Caki2 (cell line): ENCODE data around the gene FUNDC2. TPM values are rescaled to one million over a fixed set of nuclear protein-coding genes. Genes with fewer than 3 reads are reported as not detected.

Source experiments
- DNase-seq: peaks from one replicate; pipeline ENCODE4 v3.0.0-alpha.2; 2015; ENCODE audit warnings: low read depth
- in situ Hi-C: cut with HindIII; loops from 2 replicates; pipeline ENCODE4 v1.10.0; 2016; ENCODE audit warnings: low sequenced_read_pairs, low pct_unique_long_range_greater_than_20kb, mixed read lengths
- total RNA-seq: library from RNA; depleted of rRNA; stranded (reverse); fragments of >200 nt; shearing (Covaris generic); gene quantifications from 2 replicates; pipeline ENCODE4 v1.2.3, GENCODE V29; 2014; ENCODE audit warnings: low replicate concordance

Gene FUNDC2
- total RNA-seq, 1 experiment from 2014 or later = 57.0 TPM

- DNase-seq = no peak
- in situ Hi-C loops = no loop called here
Observed at GRCh38 chrX:155009994-155010472, 16.6 kb upstream of the FUNDC2 start.

GRCh38 chrX:155020591-155020990 is 6.1 kb upstream of the FUNDC2 start:
- no peak for DNase-seq
- in situ Hi-C loops = no loop called here

GRCh38 chrX:155022585-155022984 is 4.1 kb upstream of the FUNDC2 start, which contains the start of gene F8:
F8 (minus strand) TSS chrX:155022723; CDS start chrX:155022552, 171 bp downstream.
- DNase-seq = no peak
- in situ Hi-C loops = no loop called here

- in situ Hi-C loops = no loop called here
Observed at GRCh38 chrX:155023907-155024833, 2.5 kb upstream of the FUNDC2 start.

GRCh38 chrX:155026420-155026726 is 271 bp upstream of the FUNDC2 start:
- DNase-seq = no peak
- in situ Hi-C loops = no loop called here

More at GRCh38 chrX:155023907-155024833, 2.5 kb upstream of the FUNDC2 start:
- DNase-seq = no peak

- in situ Hi-C loops = no loop called here
- peak; percentile 40 for DNase-seq
Observed at GRCh38 chrX:155027509-155028066, 944 bp downstream of the FUNDC2 start.

GRCh38 chrX:155028129-155028528 is 1.5 kb downstream of the FUNDC2 start:
- in situ Hi-C loops = no loop called here
- DNase-seq = no peak

- peak; percentile 26 for DNase-seq
- in situ Hi-C loops = no loop called here
Observed at GRCh38 chrX:155028877-155029291, 2.2 kb downstream of the FUNDC2 start.

GRCh38 chrX:155031657-155032056 is 5.0 kb downstream of the FUNDC2 start:
- DNase-seq = no peak
- in situ Hi-C loops = no loop called here

- in situ Hi-C loops = no loop called here
- DNase-seq = no peak
Observed at GRCh38 chrX:155035688-155036087, 9.0 kb downstream of the FUNDC2 start.

GRCh38 chrX:155046129-155046810 is 19.6 kb downstream of the FUNDC2 start:
- DNase-seq = no peak
- in situ Hi-C loops = no loop called here

- no peak for DNase-seq
- in situ Hi-C loops = no loop called here
Observed at GRCh38 chrX:155046811-155047528, 20.3 kb downstream of the FUNDC2 start.

GRCh38 chrX:155048977-155049619 is 22.5 kb downstream of the FUNDC2 start:
- in situ Hi-C loops = no loop called here
- no peak for DNase-seq

- in situ Hi-C loops = no loop called here
- peak; percentile 69 for DNase-seq
Observed at GRCh38 chrX:155052738-155053498, 26.3 kb downstream of the FUNDC2 start.

GRCh38 chrX:155053656-155054055 is 27.0 kb downstream of the FUNDC2 start:
- no peak for DNase-seq

GRCh38 chrX:155054255-155054654 is 27.6 kb downstream of the FUNDC2 start:
- no peak for DNase-seq
- in situ Hi-C loops = no loop called here

More at GRCh38 chrX:155053656-155054055, 27.0 kb downstream of the FUNDC2 start:
- in situ Hi-C loops = no loop called here

- no peak for DNase-seq
- in situ Hi-C loops = no loop called here
Observed at GRCh38 chrX:155055494-155055893, 28.9 kb downstream of the FUNDC2 start.
